Activated T-helper 2 cell treated with anti-CD3 and anti-CD28 coated beads, Interferon-gamma antibody, Interleukin-2, Interleukin-4, amounts not matched to agents 10 μg/mL and 5 μg/mL and 100 μg/mL, durations not matched to agents 14 hours and 24 hours and 36 hours (primary cell): ENCODE data around the gene PLA2R1. TPM values are rescaled to one million over a fixed set of nuclear protein-coding genes. Genes with fewer than 3 reads are reported as not detected.
A peak's percentile ranks its signal among the peaks of the same experiment; 100 is the strongest.

Experiments used
- DNase-seq: peaks from one replicate; pipeline ENCODE4 v3.0.0; 2021; ENCODE audit warnings: low spot score
- H3K27ac Mint-ChIP-seq: one replicate; pipeline ENCODE4 v1.8.0; 2021; ENCODE audit warnings: mixed read lengths
- H3K27me3 Mint-ChIP-seq: one replicate; pipeline ENCODE4 v1.8.0; 2021; ENCODE audit warnings: low read depth, mixed read lengths
- H3K36me3 Mint-ChIP-seq: one replicate; pipeline ENCODE4 v1.8.0; 2021; ENCODE audit warnings: low read depth, mixed read lengths
- H3K4me1 Mint-ChIP-seq: one replicate; pipeline ENCODE4 v1.8.0; 2021; ENCODE audit warnings: low read depth, mixed read lengths
- H3K4me3 Mint-ChIP-seq: one replicate; pipeline ENCODE4 v1.8.0; 2021; ENCODE audit warnings: low read depth, mild to moderate bottlenecking, moderate library complexity, mixed read lengths
- H3K9me3 Mint-ChIP-seq: one replicate; pipeline ENCODE4 v1.8.0; 2021; ENCODE audit warnings: mixed read lengths
- intact Hi-C: fragments of 100-400 bp; cut with micrococcal nuclease; formaldehyde crosslinking; loops from one replicate; pipeline ENCODE4 v1.15.1; 2023
- total RNA-seq: library from RNA; stranded (reverse); gene quantifications from 2 replicates; pipeline ENCODE4 v1.2.3, GENCODE V29; 2022

PLA2R1 gene
- total RNA-seq, 1 donor from 2014 or later: not detected

- Mint-ChIP-seq H3K36me3 (peaks cover 40% of the 10 kb centered on the region), H3K4me3 (peak overlapping the region; percentile 94), H3K9me3 (no peaks in the 10 kb centered on the region), H3K4me1 (peaks cover 55% of the 10 kb centered on the region), H3K27me3 (no peaks in the 10 kb centered on the region), H3K27ac (peak overlapping the region; percentile 93)
- peak; percentile 53 for DNase-seq
- intact Hi-C loops: loop anchor here (1.0 to 10.0 kb wide), 7 partner anchors 8 to 1261 kb away; partner anchors contain the start of genes MARCHF7 and TANK
Measured at GRCh38 chr2:159903443-159904126, 158.8 kb downstream of the PLA2R1 start.

GRCh38 chr2:159902722-159903121 lies 159.7 kb downstream of the PLA2R1 start:
- Mint-ChIP-seq H3K4me1 (peaks cover 51% of the 10 kb centered on the region), H3K27ac (no peak overlapping the region), H3K9me3 (no peaks in the 10 kb centered on the region), H3K36me3 (peaks cover 48% of the 10 kb centered on the region), H3K4me3 (peak overlapping the region; percentile 94), H3K27me3 (no peaks in the 10 kb centered on the region)
- intact Hi-C loops: loop anchor here (5.0 to 10.0 kb wide), 3 partner anchors 190 to 1262 kb away; partner anchors contain the start of genes MARCHF7 and TANK
- no peak for DNase-seq

GRCh38 chr2:159900343-159900742 lies 162.1 kb downstream of the PLA2R1 start:
- Mint-ChIP-seq H3K4me1 (peaks cover 58% of the 10 kb centered on the region), H3K36me3 (peaks cover 70% of the 10 kb centered on the region), H3K27ac (no peak overlapping the region), H3K9me3 (no peaks in the 10 kb centered on the region), H3K27me3 (no peaks in the 10 kb centered on the region), H3K4me3 (no peak overlapping the region)
- intact Hi-C loops: loop anchor here (5.0 to 10.0 kb wide), 3 partner anchors 188 to 1264 kb away; partner anchors contain the start of genes MARCHF7 and TANK
- DNase-seq: no peak

GRCh38 chr2:159898441-159898840 lies 164.0 kb downstream of the PLA2R1 start:
- H3K4me3 Mint-ChIP-seq: no peak overlapping the region
- intact Hi-C loops: loop anchor here (10.0 kb wide), 2 partner anchors 516 to 1176 kb away; no protein-coding TSS in a partner anchor
- H3K36me3 Mint-ChIP-seq: peaks cover 81% of the 10 kb centered on the region
- H3K27me3 Mint-ChIP-seq: no peaks in the 10 kb centered on the region
- H3K4me1 Mint-ChIP-seq: peaks cover 66% of the 10 kb centered on the region
- no peak for DNase-seq
- H3K27ac Mint-ChIP-seq: no peak overlapping the region
- H3K9me3 Mint-ChIP-seq: no peaks in the 10 kb centered on the region

- H3K4me3 Mint-ChIP-seq: no peak overlapping the region
- H3K9me3 Mint-ChIP-seq: no peaks in the 10 kb centered on the region
- peaks cover 64% of the 10 kb centered on the region for H3K4me1 Mint-ChIP-seq
- H3K36me3 Mint-ChIP-seq: peaks cover 81% of the 10 kb centered on the region
- H3K27ac Mint-ChIP-seq: no peak overlapping the region
- intact Hi-C loops: loop anchor here (10.0 kb wide), 2 partner anchors 517 to 1177 kb away; no protein-coding TSS in a partner anchor
- H3K27me3 Mint-ChIP-seq: no peaks in the 10 kb centered on the region
- no peak for DNase-seq
Measured at GRCh38 chr2:159897720-159898119, 164.7 kb downstream of the PLA2R1 start.

- DNase-seq: no peak
- Mint-ChIP-seq H3K4me1 (peaks cover 66% of the 10 kb centered on the region), H3K9me3 (no peaks in the 10 kb centered on the region), H3K27me3 (no peaks in the 10 kb centered on the region), H3K27ac (peak overlapping the region; percentile 26), H3K36me3 (peaks cover 82% of the 10 kb centered on the region), H3K4me3 (no peak overlapping the region)
- intact Hi-C loops: loop anchor here (10.0 kb wide), 2 partner anchors 518 to 1178 kb away; no protein-coding TSS in a partner anchor
Measured at GRCh38 chr2:159897081-159897480, 165.3 kb downstream of the PLA2R1 start.

GRCh38 chr2:159895258-159896065 lies 167.0 kb downstream of the PLA2R1 start:
- Mint-ChIP-seq H3K9me3 (no peaks in the 10 kb centered on the region), H3K4me3 (no peak overlapping the region), H3K27ac (peak overlapping the region; percentile 84), H3K36me3 (peaks cover 82% of the 10 kb centered on the region), H3K27me3 (no peaks in the 10 kb centered on the region), H3K4me1 (peaks cover 64% of the 10 kb centered on the region)
- intact Hi-C loops: loop anchor here (1.0 to 10.0 kb wide), 4 partner anchors 9 to 1179 kb away; partner anchors contain the start of gene LY75
- no peak for DNase-seq

GRCh38 chr2:159894145-159894838 lies 168.1 kb downstream of the PLA2R1 start:
- no peaks in the 10 kb centered on the region for H3K9me3 Mint-ChIP-seq
- peaks cover 68% of the 10 kb centered on the region for H3K4me1 Mint-ChIP-seq
- H3K27ac Mint-ChIP-seq: peak overlapping the region; percentile 57
- intact Hi-C loops: loop anchor here (10.0 kb wide), 2 partner anchors 521 to 1181 kb away; no protein-coding TSS in a partner anchor
- H3K27me3 Mint-ChIP-seq: no peaks in the 10 kb centered on the region
- H3K4me3 Mint-ChIP-seq: no peak overlapping the region
- H3K36me3 Mint-ChIP-seq: peaks cover 90% of the 10 kb centered on the region
- DNase-seq: no peak

GRCh38 chr2:159892990-159893810 lies 169.2 kb downstream of the PLA2R1 start:
- Mint-ChIP-seq H3K27me3 (no peaks in the 10 kb centered on the region), H3K4me3 (no peak overlapping the region), H3K9me3 (no peaks in the 10 kb centered on the region), H3K36me3 (peaks cover 87% of the 10 kb centered on the region), H3K4me1 (peaks cover 68% of the 10 kb centered on the region), H3K27ac (peak overlapping the region; percentile 47)
- intact Hi-C loops: loop anchor here (10.0 kb wide), 2 partner anchors 522 to 1182 kb away; no protein-coding TSS in a partner anchor
- no peak for DNase-seq

- Mint-ChIP-seq H3K36me3 (peaks cover 83% of the 10 kb centered on the region), H3K27ac (peak overlapping the region; percentile 85), H3K9me3 (no peaks in the 10 kb centered on the region), H3K4me1 (peaks cover 60% of the 10 kb centered on the region), H3K27me3 (no peaks in the 10 kb centered on the region), H3K4me3 (peak overlapping the region; percentile 1)
- intact Hi-C loops: loop anchor here (1.0 to 10.0 kb wide), 5 partner anchors 13 to 1183 kb away; partner anchors contain the start of gene LY75
- no peak for DNase-seq
Measured at GRCh38 chr2:159891917-159892730, 170.3 kb downstream of the PLA2R1 start.

- intact Hi-C loops: loop anchor here (1.0 to 10.0 kb wide), 5 partner anchors 12 to 1184 kb away; partner anchors contain the start of gene LY75
- Mint-ChIP-seq H3K36me3 (peaks cover 79% of the 10 kb centered on the region), H3K4me3 (no peak overlapping the region), H3K4me1 (peaks cover 52% of the 10 kb centered on the region), H3K27ac (peak overlapping the region; percentile 85), H3K9me3 (no peaks in the 10 kb centered on the region), H3K27me3 (no peaks in the 10 kb centered on the region)
- no peak for DNase-seq
Measured at GRCh38 chr2:159891267-159891588, 171.2 kb downstream of the PLA2R1 start.
